Inflammatory macrophage treated with lipopolysaccharide for 4 hours (primary cell): ENCODE results near the gene TMEM25.
"Not testable (repeated sequence)": the region's sequence is repeated elsewhere in the genome, so short reads cannot be mapped to it uniquely, and the experiment has no call there.

Experiments used
- DNase-seq: peaks from one replicate; pipeline ENCODE4 v3.0.0-alpha.2; 2020

The TMEM25 gene

GRCh38 chr11:118530683-118531596 is at the start of gene TMEM25:
TSS of gene TMEM25 (plus strand) at chr11:118531192. CDS start at chr11:118531802, 610 bp downstream.
- DNase-seq = peak; percentile 18

- not testable (repeated sequence) for DNase-seq
Observed at GRCh38 chr11:118481238-118481637, 49.8 kb upstream of the TMEM25 start.

DNA sequence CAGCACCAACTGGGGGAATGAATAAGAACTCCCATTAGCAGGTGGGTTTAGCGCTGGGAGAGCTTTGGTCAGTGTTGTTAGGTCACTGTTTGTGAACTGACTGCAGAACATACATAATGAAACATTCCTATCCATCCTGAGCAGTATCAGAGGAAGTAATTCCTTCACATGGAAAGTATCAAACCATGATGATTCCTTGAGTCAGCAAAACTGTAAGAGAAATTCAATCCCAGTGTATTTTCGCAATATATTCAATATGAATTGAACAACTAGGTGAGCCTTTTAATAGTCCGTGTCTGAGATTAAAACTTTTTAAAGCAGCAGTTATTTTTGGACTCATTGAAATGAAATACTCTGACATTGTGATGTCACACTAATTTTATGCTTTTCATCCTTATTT is 46.6 kb upstream of the TMEM25 start:
- DNase-seq = no peak

GRCh38 chr11:118485273-118485672 is 45.7 kb upstream of the TMEM25 start:
- no peak for DNase-seq

DNA sequence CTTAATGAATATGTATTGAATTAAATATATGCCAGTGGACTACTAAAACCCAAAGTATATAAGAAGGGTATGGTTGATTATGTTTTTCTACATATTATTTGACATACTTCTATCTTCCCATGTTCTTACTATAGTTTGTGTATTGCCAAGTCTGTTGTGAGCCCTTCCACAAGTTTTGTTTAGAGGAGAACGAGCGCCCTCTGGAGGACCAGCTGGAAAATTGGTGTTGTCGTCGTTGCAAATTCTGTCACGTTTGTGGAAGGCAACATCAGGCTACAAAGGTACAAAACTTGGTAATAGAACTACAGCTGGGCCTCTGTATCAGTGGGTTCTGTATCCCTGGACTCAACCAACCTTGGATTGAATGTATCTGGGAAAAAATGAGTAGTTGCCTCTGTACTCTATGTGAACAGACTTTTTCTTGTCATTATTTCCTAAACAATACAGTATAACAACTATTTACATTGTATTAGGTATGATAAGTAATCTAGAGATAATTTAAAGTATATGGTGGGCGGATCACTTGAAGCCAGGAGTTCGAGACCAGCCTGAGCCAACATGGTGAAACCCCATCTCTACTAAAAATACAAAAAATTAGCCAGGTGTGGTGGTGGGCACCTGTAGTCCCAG is 42.4 kb upstream of the TMEM25 start:
- peak; percentile 58 for DNase-seq

DNA sequence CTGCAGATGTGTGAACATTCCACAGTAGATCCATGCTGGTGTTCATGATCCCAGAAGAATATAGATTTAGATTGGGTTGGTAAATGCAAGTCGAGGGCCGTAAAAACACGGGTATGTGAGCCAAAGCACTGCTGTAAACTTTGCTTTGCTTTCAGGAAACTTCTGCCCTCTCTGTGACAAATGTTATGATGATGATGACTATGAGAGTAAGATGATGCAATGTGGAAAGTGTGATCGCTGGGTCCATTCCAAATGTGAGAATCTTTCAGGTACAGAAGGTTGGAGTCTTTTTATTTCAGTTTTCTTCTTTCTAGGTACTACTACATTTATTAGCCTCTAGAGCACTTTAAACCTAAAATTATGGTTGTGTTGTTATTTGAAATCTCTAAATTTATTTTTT is 40.0 kb upstream of the TMEM25 start:
- no peak for DNase-seq

DNA sequence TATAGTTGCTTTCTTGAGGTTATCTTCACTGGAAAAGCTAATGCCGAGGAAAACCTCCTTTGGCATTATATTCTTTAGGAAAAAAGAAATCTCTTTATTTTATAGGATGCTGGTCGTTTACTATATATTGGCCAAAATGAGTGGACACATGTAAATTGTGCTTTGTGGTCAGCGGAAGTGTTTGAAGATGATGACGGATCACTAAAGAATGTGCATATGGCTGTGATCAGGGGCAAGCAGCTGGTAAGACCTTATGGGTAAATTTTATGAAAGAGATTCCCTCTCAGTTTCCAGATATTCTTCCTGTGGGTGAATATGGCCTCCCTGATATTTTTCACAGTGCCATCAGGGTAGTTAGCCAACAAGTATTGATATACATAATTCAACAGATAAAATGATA is 33.2 kb upstream of the TMEM25 start:
- DNase-seq = no peak

GRCh38 chr11:118503216-118503615 is 27.8 kb upstream of the TMEM25 start:
- DNase-seq = no peak

- no peak for DNase-seq
Observed at GRCh38 chr11:118511601-118512000, 19.4 kb upstream of the TMEM25 start.

- DNase-seq = no peak
Observed at GRCh38 chr11:118514103-118514502, 16.9 kb upstream of the TMEM25 start.

- no peak for DNase-seq
Observed at GRCh38 chr11:118519549-118519948, 11.4 kb upstream of the TMEM25 start.

- peak; percentile 13 for DNase-seq
Observed at GRCh38 chr11:118521892-118522311, 9.1 kb upstream of the TMEM25 start.

GRCh38 chr11:118522571-118523072 is 8.4 kb upstream of the TMEM25 start:
- DNase-seq = no peak

DNA sequence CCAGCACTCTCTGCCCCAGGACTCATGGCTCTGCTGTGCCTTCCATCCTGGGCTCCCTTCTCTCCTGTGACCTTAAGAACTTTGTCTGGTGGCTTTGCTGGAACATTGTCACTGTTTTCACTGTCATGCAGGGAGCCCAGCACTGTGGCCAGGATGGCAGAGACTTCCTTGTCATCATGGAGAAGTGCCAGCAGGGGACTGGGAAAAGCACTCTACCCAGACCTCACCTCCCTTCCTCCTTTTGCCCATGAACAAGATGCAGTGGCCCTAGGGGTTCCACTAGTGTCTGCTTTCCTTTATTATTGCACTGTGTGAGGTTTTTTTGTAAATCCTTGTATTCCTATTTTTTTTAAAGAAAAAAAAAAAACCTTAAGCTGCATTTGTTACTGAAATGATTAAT is 6.6 kb upstream of the TMEM25 start:
- DNase-seq = no peak

- no peak for DNase-seq
Observed at GRCh38 chr11:118524757-118525470, 6.1 kb upstream of the TMEM25 start.

DNA sequence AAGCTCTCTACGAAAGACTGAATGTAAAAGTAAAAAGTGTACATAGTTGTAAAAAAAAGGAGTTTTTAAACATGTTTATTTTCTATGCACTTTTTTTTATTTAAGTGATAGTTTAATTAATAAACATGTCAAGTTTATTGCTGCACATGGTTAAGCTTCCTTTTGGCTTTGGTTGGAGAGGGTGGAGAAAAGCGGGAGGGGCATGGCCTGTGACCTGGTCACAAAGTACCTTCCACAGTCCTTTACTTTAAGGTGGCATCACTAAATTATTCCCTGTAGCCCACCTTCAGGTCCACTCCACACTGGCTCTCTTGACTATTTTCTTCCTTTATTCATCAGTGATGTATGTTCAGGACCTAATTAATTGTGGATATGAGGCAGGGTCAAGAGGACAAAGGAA is 4.3 kb upstream of the TMEM25 start:
- DNase-seq = no peak

- DNase-seq = no peak
Observed at GRCh38 chr11:118527109-118527508, 3.9 kb upstream of the TMEM25 start, which contains the start of gene TTC36. TSS of gene TTC36 (plus strand) at chr11:118527474. CDS start at chr11:118527495, 21 bp downstream.

DNA sequence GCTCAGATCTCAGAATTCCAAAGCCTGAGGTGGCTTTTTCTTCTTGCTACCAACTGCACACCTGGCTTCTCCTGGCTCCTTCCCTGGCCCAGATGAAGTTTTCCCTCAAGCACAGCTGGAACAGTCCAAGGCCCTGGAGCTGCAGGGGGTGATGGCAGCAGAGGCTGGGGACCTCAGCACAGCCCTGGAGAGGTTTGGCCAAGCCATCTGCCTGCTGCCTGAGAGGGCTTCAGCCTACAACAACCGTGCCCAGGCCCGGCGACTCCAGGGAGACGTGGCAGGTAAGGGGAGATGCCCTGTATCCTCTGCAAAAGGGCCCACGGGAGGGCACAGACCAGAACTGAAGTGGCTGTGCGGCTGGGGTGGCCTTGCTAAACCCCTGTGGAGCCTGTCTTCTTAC is 2.5 kb upstream of the TMEM25 start:
- no peak for DNase-seq

DNA sequence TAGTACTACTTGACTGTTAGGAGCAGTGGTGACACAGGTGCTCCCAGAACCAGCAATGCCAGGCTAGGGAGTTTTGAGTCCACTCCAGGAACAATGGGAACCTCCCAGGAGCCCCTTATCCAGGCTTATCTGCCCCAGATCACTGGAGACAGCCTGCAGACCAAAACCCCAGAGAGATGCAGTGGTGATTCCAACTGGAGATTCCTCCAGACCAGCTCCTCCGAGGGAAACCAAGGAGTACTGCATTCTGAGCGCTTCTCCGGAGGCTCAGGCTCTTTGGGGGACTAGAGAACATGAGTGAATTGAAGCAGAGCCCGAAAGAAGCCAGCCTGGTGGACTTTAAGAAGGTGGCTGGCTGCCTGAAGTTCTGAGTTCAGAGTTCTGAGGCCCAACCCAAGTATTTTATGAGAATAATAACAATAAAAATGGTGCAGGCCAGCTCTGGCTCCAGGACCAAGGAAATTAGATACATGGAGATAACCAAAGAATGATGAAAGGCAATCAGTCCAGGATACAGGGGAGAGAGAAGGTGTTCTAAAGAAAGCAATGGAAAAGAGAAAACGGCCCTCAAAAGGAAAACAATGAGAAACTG is 1.3 kb upstream of the TMEM25 start:
- no peak for DNase-seq

- DNase-seq = no peak
Observed at GRCh38 chr11:118530180-118530682, 761 bp upstream of the TMEM25 start.

DNA sequence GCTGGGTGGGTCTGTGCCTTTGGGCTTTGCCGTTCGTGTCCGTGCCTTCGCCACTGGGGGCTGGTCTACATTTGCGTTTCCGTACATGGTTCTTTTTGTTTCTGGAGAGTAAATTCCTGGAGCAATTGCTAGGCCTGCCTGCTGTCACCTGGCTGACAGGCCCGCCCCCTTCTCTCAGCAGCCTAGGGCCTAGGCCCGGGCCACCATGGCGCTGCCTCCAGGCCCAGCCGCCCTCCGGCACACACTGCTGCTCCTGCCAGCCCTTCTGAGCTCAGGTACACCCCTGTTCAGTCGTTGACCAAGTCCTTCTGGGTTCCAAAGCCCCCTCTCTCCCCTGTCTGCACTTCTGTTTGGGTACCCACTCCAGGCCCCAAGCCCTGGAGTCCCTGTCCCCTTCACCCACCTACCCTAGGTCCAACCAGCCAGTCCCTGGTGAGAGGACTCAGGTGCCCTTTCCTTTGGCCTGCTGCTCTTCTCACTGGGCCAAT is 649 bp downstream of the TMEM25 start:
- DNase-seq = no peak

GRCh38 chr11:118532091-118532490 is 1.1 kb downstream of the TMEM25 start:
- DNase-seq = no peak
